CD14-positive monocyte (primary cell): ENCODE results near the gene MAP3K20. TPM values are rescaled to one million over a fixed set of nuclear protein-coding genes. Genes with fewer than 3 reads are reported as not detected.

Experiments used
- DNase-seq, 3 donors: peaks; one replicate each; pipeline ENCODE4 v3.0.0-alpha.2; 2011 to 2022
- H2AFZ ChIP-seq: 2 replicates; pipeline ENCODE4 v1.6.0; 2012; ENCODE audit warnings: mild to moderate bottlenecking, low read depth, low read length, inconsistent platforms; ENCODE audit not compliant: insufficient read depth, poor library complexity, severe bottlenecking
- H3K27ac ChIP-seq, 2 donors: 1 replicate in 1 of 2; 2 replicates in 1 of 2; pipeline ENCODE4 v1.5.1; 2012 to 2013; ENCODE audit warnings: low read length in 2 of 2, control low read depth in 1 of 2, inconsistent platforms in 1 of 2, low read depth in 1 of 2, mild to moderate bottlenecking in 1 of 2
- H3K27me3 ChIP-seq, 2 donors: one replicate each; pipeline versions ENCODE4 v1.6.0 to v1.6.1; 2011 to 2013; ENCODE audit warnings: low read length in 2 of 2; ENCODE audit not compliant: control insufficient read depth in 2 of 2, insufficient read depth in 2 of 2
- H3K36me3 ChIP-seq, 2 donors: replicated peaks in 1 of 2; 1 replicate in 1 of 2; 2 replicates in 1 of 2; pipeline versions ENCODE4 v1.5.1 to v1.6.1; 2012 to 2013; ENCODE audit warnings: low read length in 2 of 2, control low read depth in 1 of 2, inconsistent platforms in 1 of 2, mild to moderate bottlenecking in 1 of 2; ENCODE audit not compliant: insufficient read depth in 2 of 2, control insufficient read depth in 1 of 2
- H3K4me1 ChIP-seq, 2 donors: 1 replicate in 1 of 2; 2 replicates in 1 of 2; pipeline versions ENCODE4 v1.5.1 to v1.6.1; 2012 to 2013; ENCODE audit warnings: low read length in 2 of 2, control low read depth in 1 of 2, inconsistent platforms in 1 of 2, mild to moderate bottlenecking in 1 of 2, moderate library complexity in 1 of 2; ENCODE audit not compliant: insufficient read depth in 2 of 2, control insufficient read depth in 1 of 2
- H3K4me2 ChIP-seq: replicated peaks from 2 replicates; pipeline ENCODE3; 2012; ENCODE audit warnings: low read length, moderate library complexity, mild to moderate bottlenecking; ENCODE audit not compliant: poor library complexity, severe bottlenecking; ENCODE audit errors: extremely low read depth
- H3K4me3 ChIP-seq, 3 experiments: fragments of 200-600 bp in 1 of 3; sonication (generic) in 1 of 3; replicated peaks in 1 of 3; 1 replicate in 2 of 3; 2 replicates in 1 of 3; pipeline ENCODE4 v1.5.1; 2011 to 2013; ENCODE audit warnings: low read length in 3 of 3, mild to moderate bottlenecking in 3 of 3, control low read depth in 2 of 3, low read depth in 2 of 3, inconsistent platforms in 1 of 3, moderate library complexity in 1 of 3
- H3K79me2 ChIP-seq: 2 replicates; pipeline ENCODE4 v1.6.0; 2012; ENCODE audit warnings: mild to moderate bottlenecking, control low read depth, inconsistent platforms, low read length, moderate library complexity; ENCODE audit not compliant: insufficient read depth
- H3K9ac ChIP-seq: 2 replicates; pipeline ENCODE4 v1.6.0; 2017; ENCODE audit warnings: low read length, mild to moderate bottlenecking; ENCODE audit not compliant: insufficient read depth, poor library complexity, severe bottlenecking
- H3K9me3 ChIP-seq, 2 donors: replicated peaks in 1 of 2; 1 replicate in 1 of 2; 2 replicates in 1 of 2; pipeline versions ENCODE4 v1.5.1 to v1.6.1; 2012 to 2013; ENCODE audit warnings: low read length in 2 of 2, control low read depth in 1 of 2; ENCODE audit not compliant: control insufficient read depth in 1 of 2, insufficient read depth in 1 of 2
- H4K20me1 ChIP-seq: 2 replicates; pipeline ENCODE4 v1.6.0; 2012; ENCODE audit warnings: mild to moderate bottlenecking, low read length, control low read depth, moderate library complexity; ENCODE audit not compliant: insufficient read depth
- H3K27ac Mint-ChIP-seq, 7 donors: one replicate each; pipeline ENCODE4 v1.8.0; 2020; ENCODE audit warnings: mild to moderate bottlenecking in 7 of 7, mixed read lengths in 7 of 7, moderate library complexity in 6 of 7, inconsistent platforms in 2 of 7
- H3K27me3 Mint-ChIP-seq, 3 donors: one replicate each; pipeline ENCODE4 v1.8.0; 2021 to 2022; ENCODE audit warnings: low read depth in 3 of 3, mild to moderate bottlenecking in 3 of 3, mixed read lengths in 3 of 3, moderate library complexity in 3 of 3, inconsistent platforms in 1 of 3
- H3K36me3 Mint-ChIP-seq, 2 donors: one replicate each; pipeline ENCODE4 v1.8.0; 2020; ENCODE audit warnings: mixed read lengths in 2 of 2, inconsistent platforms in 1 of 2, mild to moderate bottlenecking in 1 of 2
- H3K4me1 Mint-ChIP-seq: one replicate; pipeline ENCODE4 v1.8.0; 2020; ENCODE audit warnings: mild to moderate bottlenecking, mixed read lengths
- H3K4me3 Mint-ChIP-seq, 2 donors: one replicate each; pipeline ENCODE4 v1.8.0; 2020; ENCODE audit warnings: mild to moderate bottlenecking in 2 of 2, mixed read lengths in 2 of 2, moderate library complexity in 1 of 2
- H3K9me3 Mint-ChIP-seq, 7 donors: one replicate each; pipeline ENCODE4 v1.8.0; 2020 to 2022; ENCODE audit warnings: mixed read lengths in 7 of 7, mild to moderate bottlenecking in 6 of 7, moderate library complexity in 6 of 7, inconsistent platforms in 2 of 7
- CTCF ChIP-seq: fragments of 200-600 bp; IDR thresholded peaks from one replicate; pipeline ENCODE4 v1.8.0; 2022; ENCODE audit warnings: antibody characterized with exemption, mild to moderate bottlenecking
- WGBS: methylation state at CpG from one replicate; pipeline ENCODE4 v1.1.5; 2013; ENCODE audit warnings: missing lambda C conversion rate; ENCODE audit not compliant: insufficient coverage; 5-methylcytosine and 5-hydroxymethylcytosine counted together
- intact Hi-C, 2 donors: fragments of 100-400 bp; cut with micrococcal nuclease; formaldehyde crosslinking; loops; one replicate each; pipeline versions ENCODE4 v1.15.0 to v1.15.1; 2023
- polyA plus RNA-seq, 3 donors: library from polyadenylated mRNA; depleted of rRNA in 1 of 3; unstranded in 2 of 3; stranded (reverse) in 1 of 3; fragments of 300-500 nt in 2 of 3; fragments of >200 nt in 1 of 3; fragmentation: Illumina TruSeq in 2 of 3; gene quantifications; 1 replicate in 2 of 3; 2 replicates in 1 of 3; pipeline ENCODE4 v1.2.3, GENCODE V29; 2012 to 2021

MAP3K20 gene
- polyA plus RNA-seq, 3 donors, result 14.3 to 30.7 (median 21.6) TPM

GRCh38 chr2:173150087-173150486 is 74.4 kb downstream of the MAP3K20 start:
- H3K4me3 Mint-ChIP-seq, result no peak overlapping the region
- no peak for TF ChIP-seq CTCF

GRCh38 chr2:173150963-173151362 is 75.3 kb downstream of the MAP3K20 start:
- H3K9me3 Mint-ChIP-seq, result peaks cover 0 to 2% (median 0%) of the 10 kb centered on the region in 7 donors
- Histone ChIP-seq H3K4me3 (no peak overlapping the region), H2AFZ (no peak overlapping the region), H3K4me1 (peaks cover 11 to 25% of the 10 kb centered on the region in 2 donors), H3K4me2 (no peak overlapping the region), H3K27me3 (no peaks in the 10 kb centered on the region), H3K36me3 (no peaks in the 10 kb centered on the region), H3K9me3 (no peaks in the 10 kb centered on the region), H3K9ac (no peak overlapping the region), H3K79me2 (peaks cover 29% of the 10 kb centered on the region), H3K27ac (no peak overlapping the region), H4K20me1 (peaks cover 35% of the 10 kb centered on the region)
- H3K4me1 Mint-ChIP-seq, result peaks cover 27% of the 10 kb centered on the region
- no peak for TF ChIP-seq CTCF
- no peaks in the 10 kb centered on the region for H3K27me3 Mint-ChIP-seq
- intact Hi-C loops, result no loop called here
- peak overlapping the region in 3 of 7 donors; percentile 20 to 40 (median 22) for H3K27ac Mint-ChIP-seq
- no peak for DNase-seq
- no peak overlapping the region for H3K4me3 Mint-ChIP-seq
- peaks cover 4 to 6% of the 10 kb centered on the region in 2 donors for H3K36me3 Mint-ChIP-seq

More at GRCh38 chr2:173150087-173150486, 74.4 kb downstream of the MAP3K20 start:
- Histone ChIP-seq H3K4me2 (no peak overlapping the region), H3K9ac (no peak overlapping the region), H3K79me2 (peaks cover 29% of the 10 kb centered on the region), H3K9me3 (no peaks in the 10 kb centered on the region), H3K36me3 (no peaks in the 10 kb centered on the region), H3K27ac (no peak overlapping the region), H3K4me3 (no peak overlapping the region), H2AFZ (no peak overlapping the region), H3K27me3 (no peaks in the 10 kb centered on the region), H3K4me1 (peaks cover 11 to 25% of the 10 kb centered on the region in 2 donors), H4K20me1 (peaks cover 37% of the 10 kb centered on the region)
- no peaks in the 10 kb centered on the region for H3K27me3 Mint-ChIP-seq
- peaks cover 3 to 5% of the 10 kb centered on the region in 2 donors for H3K36me3 Mint-ChIP-seq
- peak overlapping the region in 1 of 7 donors; percentile 41 for H3K27ac Mint-ChIP-seq
- intact Hi-C loops, result no loop called here
- peaks cover 27% of the 10 kb centered on the region for H3K4me1 Mint-ChIP-seq
- 100% methylated on average over 1 of the region's 2 CpGs for WGBS
- H3K9me3 Mint-ChIP-seq, result peaks cover 0 to 2% (median 0%) of the 10 kb centered on the region in 7 donors
- DNase-seq, result no peak
